GM12892 (cell line): ENCODE data around the gene TMPRSS6.

Experiments
- POLR2A ChIP-seq: IDR thresholded peaks from 2 replicates; pipeline ENCODE4 v1.6.1; 2011; ENCODE audit warnings: low read depth, low read length, control low read depth
- POLR2AphosphoS5 ChIP-seq: IDR thresholded peaks from 2 replicates; pipeline ENCODE4 v1.6.1; 2011; ENCODE audit warnings: low read depth, low read length, control low read depth

DNA sequence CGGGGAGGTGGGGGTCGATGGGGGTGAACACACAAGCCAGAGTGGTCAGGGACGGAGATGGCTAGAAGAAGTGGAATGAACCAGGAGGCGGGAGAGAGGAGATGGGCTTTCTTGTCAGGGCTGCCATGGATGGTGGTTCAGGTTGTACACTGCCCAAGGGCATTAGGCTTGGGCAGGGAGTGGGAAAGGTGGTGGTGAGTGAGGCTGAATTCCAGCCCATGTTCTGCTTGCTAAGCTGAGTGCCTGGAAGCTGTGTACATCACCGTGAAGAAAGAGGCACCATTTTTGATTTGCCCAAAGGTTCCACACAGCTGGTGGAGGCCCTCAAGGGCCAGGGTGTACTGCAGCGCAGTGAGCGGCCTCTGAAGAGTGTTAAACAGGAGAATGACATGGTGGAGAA, 23.3 kb upstream of the TMPRSS6 start:
- TF ChIP-seq POLR2A (no peak), POLR2AphosphoS5 (no peak)
